Esophagus muscularis mucosa (tissue), 4 donors: ENCODE results near the gene TRIM45. TPM values are rescaled to one million over a fixed set of nuclear protein-coding genes. Genes with fewer than 3 reads are reported as not detected.
"Not testable (repeated sequence)": the region's sequence is repeated elsewhere in the genome, so short reads cannot be mapped to it uniquely, and the experiment has no call there.

Experiments used
- DNase-seq: peaks from one replicate; pipeline ENCODE4 v3.0.0-alpha.2; 2017; ENCODE audit errors: extremely low spot score
- H3K27ac ChIP-seq, 4 donors: fragments of 200-600 bp; sonication (generic); replicated peaks in 1 of 4; 1 replicate in 3 of 4; 2 replicates in 1 of 4; pipeline ENCODE4 v1.5.1; 2016 to 2019; ENCODE audit warnings: mild to moderate bottlenecking in 1 of 4
- H3K27me3 ChIP-seq, 4 donors: fragments of 200-600 bp; sonication (generic); one replicate each; pipeline versions ENCODE4 v1.5.1 to v1.6.0; 2016 to 2019
- H3K36me3 ChIP-seq, 4 donors: fragments of 200-600 bp; sonication (generic); one replicate each; pipeline ENCODE4 v1.5.1; 2016 to 2019
- H3K4me1 ChIP-seq, 4 donors: fragments of 200-600 bp; sonication (generic); one replicate each; pipeline ENCODE4 v1.5.1; 2016 to 2019
- H3K4me3 ChIP-seq, 4 donors: fragments of 200-600 bp; sonication (generic); 1 replicate in 2 of 4; 2 replicates in 2 of 4; pipeline ENCODE4 v1.5.1; 2016 to 2019; ENCODE audit warnings: mild to moderate bottlenecking in 4 of 4, moderate library complexity in 1 of 4
- H3K9me3 ChIP-seq, 4 donors: fragments of 200-600 bp; sonication (generic); 1 replicate in 3 of 4; 2 replicates in 1 of 4; pipeline ENCODE4 v1.5.1; 2016 to 2019
- EP300 ChIP-seq: sonication (generic); formaldehyde crosslinking; IDR thresholded peaks from one replicate; pipeline ENCODE4 v1.6.1; 2017; ENCODE audit warnings: antibody characterized with exemption
- POLR2A ChIP-seq: fragments of 450-650 bp; IDR thresholded peaks from one replicate; pipeline ENCODE4 v1.6.1; 2017; ENCODE audit warnings: antibody characterized with exemption, moderate library complexity, mild to moderate bottlenecking, low read depth
- POLR2AphosphoS5 ChIP-seq, 2 donors: sonication (generic); formaldehyde crosslinking; IDR thresholded peaks; one replicate each; pipeline ENCODE4 v1.6.1; 2017; ENCODE audit warnings: antibody characterized with exemption in 2 of 2
- WGBS: methylation state at CpG from one replicate; pipeline ENCODE4 v1.1.5; 2018; 5-methylcytosine and 5-hydroxymethylcytosine counted together
- intact Hi-C: fragments of 100-400 bp; cut with DNase I; formaldehyde crosslinking; loops from one replicate; pipeline ENCODE4 v1.15.1; 2023
- total RNA-seq, 4 donors: library from RNA; depleted of rRNA; stranded (reverse); fragments of >200 nt; gene quantifications; one replicate each; pipeline versions ENCODE4 v1.1.0 to v1.2.1, GENCODE V29; 2016
- TF ChIP-seq, protein P1 (sequence below), 3 experiments: fragments of 200-600 bp in 2 of 3; fragments of 450-650 bp in 1 of 3; sonication (generic) in 2 of 3; IDR thresholded peaks; one replicate each; pipeline ENCODE4 v1.5.1; 2017 to 2019; ENCODE audit warnings: antibody characterized with exemption in 3 of 3, mild to moderate bottlenecking in 2 of 3, moderate library complexity in 1 of 3

Gene TRIM45
- total RNA-seq, 4 donors from 2014 or later, result 1.4 to 5.4 (median 3.1) TPM

DNA sequence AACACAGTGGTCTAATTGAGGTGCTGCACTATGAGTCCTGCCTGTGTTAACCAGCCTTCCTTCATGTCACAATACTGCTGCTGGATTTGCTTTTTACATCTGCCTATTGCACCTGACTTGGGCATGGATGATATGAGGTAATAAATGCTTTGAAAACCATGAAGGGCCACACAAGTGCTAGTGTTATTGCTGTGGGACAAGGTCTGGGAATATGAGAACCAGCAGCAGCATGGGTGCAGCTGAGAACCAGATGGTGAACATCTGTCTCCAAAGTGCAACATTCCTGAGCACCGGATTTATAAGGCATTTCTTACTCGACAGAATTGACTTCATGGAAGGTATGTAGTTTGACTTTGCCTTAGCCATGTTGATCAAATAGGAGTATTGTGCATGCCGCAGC lies 16.6 kb downstream of the TRIM45 start:
- H3K4me3 ChIP-seq, result no peak overlapping the region
- H3K4me1 ChIP-seq, result no peaks in the 10 kb centered on the region
- WGBS, result 67% methylated on average over 3 of the region's 3 CpGs
- H3K27me3 ChIP-seq, result no peaks in the 10 kb centered on the region
- no peaks in the 10 kb centered on the region for H3K9me3 ChIP-seq
- peaks cover 9 to 60% (median 17%) of the 10 kb centered on the region in 4 donors for H3K36me3 ChIP-seq
- TF ChIP-seq EP300 (no peak), POLR2AphosphoS5 (IDR thresholded peaks at IDR 0.05) (no peak), POLR2A (no peak)
- TF ChIP-seq, protein P1, sequence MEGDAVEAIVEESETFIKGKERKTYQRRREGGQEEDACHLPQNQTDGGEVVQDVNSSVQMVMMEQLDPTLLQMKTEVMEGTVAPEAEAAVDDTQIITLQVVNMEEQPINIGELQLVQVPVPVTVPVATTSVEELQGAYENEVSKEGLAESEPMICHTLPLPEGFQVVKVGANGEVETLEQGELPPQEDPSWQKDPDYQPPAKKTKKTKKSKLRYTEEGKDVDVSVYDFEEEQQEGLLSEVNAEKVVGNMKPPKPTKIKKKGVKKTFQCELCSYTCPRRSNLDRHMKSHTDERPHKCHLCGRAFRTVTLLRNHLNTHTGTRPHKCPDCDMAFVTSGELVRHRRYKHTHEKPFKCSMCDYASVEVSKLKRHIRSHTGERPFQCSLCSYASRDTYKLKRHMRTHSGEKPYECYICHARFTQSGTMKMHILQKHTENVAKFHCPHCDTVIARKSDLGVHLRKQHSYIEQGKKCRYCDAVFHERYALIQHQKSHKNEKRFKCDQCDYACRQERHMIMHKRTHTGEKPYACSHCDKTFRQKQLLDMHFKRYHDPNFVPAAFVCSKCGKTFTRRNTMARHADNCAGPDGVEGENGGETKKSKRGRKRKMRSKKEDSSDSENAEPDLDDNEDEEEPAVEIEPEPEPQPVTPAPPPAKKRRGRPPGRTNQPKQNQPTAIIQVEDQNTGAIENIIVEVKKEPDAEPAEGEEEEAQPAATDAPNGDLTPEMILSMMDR (IDR thresholded peaks at IDR 0.05), result no peak
- intact Hi-C loops, result no loop called here
- DNase-seq, result no peak
- no peak overlapping the region for H3K27ac ChIP-seq

DNA sequence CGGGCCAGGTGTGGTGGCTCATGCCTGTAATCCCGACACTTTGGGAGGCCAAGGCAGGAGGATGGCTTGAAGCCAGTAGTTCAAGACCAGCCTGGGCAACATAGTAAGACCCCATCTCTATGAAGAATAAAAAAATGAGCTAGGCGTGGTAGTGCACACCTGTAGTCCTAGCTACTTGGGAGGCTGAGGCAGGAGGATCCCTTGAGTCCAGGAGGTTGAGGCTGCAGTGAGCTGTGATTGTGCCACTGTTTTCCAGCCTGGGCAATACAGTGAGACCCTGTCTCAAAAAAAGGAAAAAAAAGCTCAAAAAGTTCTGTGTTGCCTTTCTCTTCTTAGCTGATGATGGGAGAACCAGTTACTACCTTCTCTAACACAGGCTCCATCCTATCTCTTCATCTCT lies 19.7 kb downstream of the TRIM45 start:
- H3K36me3 ChIP-seq, result peaks cover 5 to 62% (median 16%) of the 10 kb centered on the region in 4 donors
- DNase-seq, H3K27me3 ChIP-seq, H3K4me1 ChIP-seq, H3K27ac ChIP-seq, intact Hi-C loops, H3K4me3 ChIP-seq, H3K9me3 ChIP-seq: not testable (repeated sequence)
- 98% methylated on average over 3 of the region's 3 CpGs for WGBS

DNA sequence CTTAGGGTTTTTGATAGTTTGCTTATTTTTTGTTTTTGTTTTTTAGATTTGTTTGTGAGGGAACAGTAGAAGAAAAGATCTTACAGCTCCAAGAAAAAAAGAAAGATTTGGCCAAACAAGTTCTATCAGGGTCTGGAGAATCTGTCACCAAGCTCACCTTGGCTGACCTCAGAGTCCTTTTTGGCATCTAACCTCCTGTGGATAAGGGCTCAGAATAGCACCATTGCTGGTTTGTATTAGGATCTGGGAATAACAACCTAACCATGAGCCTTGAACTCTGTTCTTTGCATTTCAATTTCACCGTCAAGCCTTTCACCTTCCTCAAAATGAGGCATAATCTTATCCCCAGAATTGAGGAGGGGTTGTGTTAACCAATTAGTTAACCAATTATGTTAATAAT lies 20.2 kb downstream of the TRIM45 start:
- DNase-seq, result no peak
- WGBS, result 100% methylated on average over 1 of the region's 1 CpG
- Histone ChIP-seq H3K9me3 (no peaks in the 10 kb centered on the region), H3K4me1 (peaks cover 0 to 2% (median 0%) of the 10 kb centered on the region in 4 donors), H3K36me3 (peaks cover under 1 to 57% (median 16%) of the 10 kb centered on the region in 4 donors), H3K27ac (no peak overlapping the region), H3K27me3 (no peaks in the 10 kb centered on the region), H3K4me3 (no peak overlapping the region)
- intact Hi-C loops, result no loop called here
- no peak for TF ChIP-seq POLR2A
- no peak for TF ChIP-seq POLR2AphosphoS5 (IDR thresholded peaks at IDR 0.05)
- no peak for TF ChIP-seq EP300
- TF ChIP-seq, protein P1 (IDR thresholded peaks at IDR 0.05), result no peak

DNA sequence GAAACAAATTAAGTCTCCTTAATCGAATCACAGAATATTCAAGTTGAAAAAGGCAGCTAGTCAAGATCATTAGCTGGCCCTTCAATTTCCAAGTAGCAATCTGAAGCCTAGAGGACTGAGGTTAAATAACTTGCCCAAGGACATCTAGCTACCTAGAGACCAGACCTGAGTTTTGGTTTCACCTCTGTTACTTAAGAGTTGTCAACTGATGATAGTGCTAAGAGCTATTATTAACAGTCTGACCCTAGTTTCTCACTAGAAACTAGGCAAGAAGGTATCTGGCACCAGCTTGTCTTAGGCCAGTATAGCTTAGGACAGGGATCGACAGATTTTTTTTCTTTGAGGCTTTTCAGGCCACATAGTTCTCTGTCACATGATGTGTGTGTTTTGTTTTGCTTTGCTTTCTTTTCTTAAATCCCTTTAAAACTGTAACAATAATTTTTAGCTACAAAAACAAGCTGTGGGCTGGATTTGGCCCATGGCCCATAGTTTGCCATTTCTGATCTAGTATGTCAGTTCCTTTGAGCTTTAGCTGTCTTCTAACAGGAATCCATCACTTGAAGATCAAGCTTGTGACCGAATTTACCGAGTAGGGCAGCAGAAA lies 23.2 kb downstream of the TRIM45 start:
- no peak overlapping the region for H3K27ac ChIP-seq
- peaks cover 0 to 53% (median 13%) of the 10 kb centered on the region in 4 donors for H3K36me3 ChIP-seq
- WGBS, result 88% methylated on average over 4 of the region's 4 CpGs
- TF ChIP-seq, protein P1 (IDR thresholded peaks at IDR 0.05), result no peak
- TF ChIP-seq EP300 (no peak), POLR2A (no peak), POLR2AphosphoS5 (IDR thresholded peaks at IDR 0.05) (no peak)
- no peak overlapping the region for H3K4me3 ChIP-seq
- H3K4me1 ChIP-seq, result peaks cover 6 to 20% (median 7%) of the 10 kb centered on the region in 4 donors
- no peak for DNase-seq
- no peaks in the 10 kb centered on the region for H3K27me3 ChIP-seq
- intact Hi-C loops, result no loop called here
- no peaks in the 10 kb centered on the region for H3K9me3 ChIP-seq

DNA sequence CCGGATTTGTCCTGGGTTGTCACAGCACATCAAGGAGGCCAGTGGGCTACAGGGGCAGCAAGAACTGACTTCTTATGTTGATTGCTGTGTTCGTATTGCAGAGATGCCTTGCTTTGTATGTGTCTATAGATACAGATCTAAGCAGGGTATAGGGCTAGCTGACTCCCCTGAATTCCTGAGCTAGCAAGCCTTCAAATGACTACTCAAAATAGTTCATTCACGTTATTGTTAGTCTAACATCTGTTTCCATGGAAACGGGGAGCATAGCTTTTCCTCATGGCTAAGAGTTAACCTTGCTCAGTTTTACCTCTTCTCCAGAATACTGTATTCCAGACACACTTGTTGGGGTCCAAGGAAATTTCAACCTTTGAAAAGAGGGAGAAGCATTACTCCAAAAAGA lies 24.1 kb downstream of the TRIM45 start:
- H3K27ac ChIP-seq, result no peak overlapping the region
- peaks cover 10 to 29% (median 14%) of the 10 kb centered on the region in 4 donors for H3K4me1 ChIP-seq
- no peak for DNase-seq
- WGBS, result 70% methylated on average over 4 of the region's 4 CpGs
- TF ChIP-seq POLR2AphosphoS5 (IDR thresholded peaks at IDR 0.05) (no peak), EP300 (no peak), POLR2A (no peak)
- TF ChIP-seq, protein P1 (IDR thresholded peaks at IDR 0.05), result no peak
- intact Hi-C loops, result no loop called here
- H3K36me3 ChIP-seq, result peaks cover 0 to 46% (median 13%) of the 10 kb centered on the region in 4 donors
- no peaks in the 10 kb centered on the region for H3K9me3 ChIP-seq
- no peak overlapping the region for H3K4me3 ChIP-seq
- no peaks in the 10 kb centered on the region for H3K27me3 ChIP-seq
